OCI-LY7 (cell line): Measurements from ENCODE around the gene ABCA4. TPM values are rescaled to one million over a fixed set of nuclear protein-coding genes. Genes with fewer than 3 reads are reported as not detected.

Experiments
- BruUV-seq: library from RNA; stranded (reverse); fragments of 400-500 nt; replicated peaks from 2 replicates; lab custom pipeline; 2021; lab: Mats Ljungman, UMichigan
- CTCF ChIA-PET: fragments of 300-600 bp; sonication (Branson Sonifier 250); formaldehyde crosslinking; loops from one replicate; lab custom pipeline; 2022; ENCODE audit warnings: antibody characterized with exemption; ENCODE audit not compliant: unreplicated experiment; lab: Charles Lee
- POLR2A ChIA-PET: fragments of 300-600 bp; sonication (Branson Sonifier 250); formaldehyde crosslinking; loops from one replicate; lab custom pipeline; 2022; ENCODE audit warnings: antibody characterized with exemption; lab: Charles Lee
- DNase-seq: peaks from one replicate; pipeline ENCODE4 v3.0.0-alpha.2; 2015; ENCODE audit warnings: low spot score
- H2AFZ ChIP-seq: fragments of 200-600 bp; sonication (generic), shearing (Covaris generic); 2 replicates; pipeline ENCODE4 v1.6.1; 2014; ENCODE audit warnings: mild to moderate bottlenecking, antibody characterized with exemption, low read length, moderate library complexity
- H3K27ac ChIP-seq: fragments of 200-600 bp; sonication (generic); 2 replicates; pipeline ENCODE4 v1.5.1; 2014; ENCODE audit warnings: mixed run types, low read depth, mild to moderate bottlenecking, moderate library complexity, low read length, inconsistent platforms; ENCODE audit not compliant: poor library complexity, severe bottlenecking
- H3K36me3 ChIP-seq: fragments of 200-600 bp; sonication (generic); 2 replicates; pipeline ENCODE4 v1.6.1; 2014; ENCODE audit warnings: mild to moderate bottlenecking, antibody characterized with exemption, low read length, moderate library complexity, mixed read lengths; ENCODE audit not compliant: insufficient read depth
- H3K4me1 ChIP-seq: fragments of 200-600 bp; sonication (generic); 2 replicates; pipeline ENCODE4 v1.5.1; 2014; ENCODE audit warnings: mild to moderate bottlenecking, low read length; ENCODE audit not compliant: insufficient read depth, poor library complexity, severe bottlenecking
- H3K4me2 ChIP-seq: fragments of 200-600 bp; sonication (generic); 2 replicates; pipeline ENCODE4 v1.6.1; 2014; ENCODE audit warnings: mild to moderate bottlenecking, low read length
- H3K4me3 ChIP-seq: fragments of 200-600 bp; sonication (generic); 2 replicates; pipeline ENCODE4 v1.5.1; 2014; ENCODE audit warnings: mild to moderate bottlenecking, low read depth, low read length; ENCODE audit not compliant: poor library complexity, severe bottlenecking
- H3K79me2 ChIP-seq: fragments of 200-600 bp; sonication (generic); 2 replicates; pipeline ENCODE4 v1.6.1; 2016; ENCODE audit warnings: low read depth, mild to moderate bottlenecking, low read length, moderate library complexity, mixed read lengths; ENCODE audit not compliant: insufficient read depth
- H3K9me2 ChIP-seq: fragments of 200-600 bp; sonication (generic); 2 replicates; pipeline ENCODE4 v1.6.1; 2016; ENCODE audit warnings: mild to moderate bottlenecking, low read length, mixed read lengths; ENCODE audit not compliant: insufficient read depth
- H3K9me3 ChIP-seq: fragments of 200-600 bp; sonication (generic); 2 replicates; pipeline ENCODE4 v1.6.1; 2014; ENCODE audit warnings: mild to moderate bottlenecking, mixed run types, low read length, mixed read lengths
- H4K20me1 ChIP-seq: fragments of 200-600 bp; sonication (generic); 2 replicates; pipeline ENCODE4 v1.6.1; 2014; ENCODE audit warnings: mild to moderate bottlenecking, antibody characterized with exemption, low read length, moderate library complexity, mixed read lengths; ENCODE audit not compliant: insufficient read depth
- EZH2phosphoT487 ChIP-seq: fragments of 200-600 bp; sonication (generic); IDR thresholded peaks from 2 replicates; pipeline ENCODE4 v1.6.1; 2018; ENCODE audit warnings: low read depth, borderline replicate concordance, mild to moderate bottlenecking, mixed run types, antibody characterized with exemption, low read length, moderate library complexity, mixed read lengths
- intact Hi-C: fragments of 100-400 bp; cut with micrococcal nuclease; formaldehyde crosslinking; loops from one replicate; pipeline ENCODE4 v1.10.0; 2022; ENCODE audit not compliant: unreplicated experiment
- total RNA-seq, 2 experiments: library from RNA; depleted of rRNA in 1 of 2; stranded (reverse); fragments of >200 nt in 1 of 2; shearing (Covaris generic) in 1 of 2; gene quantifications; 2 replicates each; pipeline ENCODE4 v1.2.3, GENCODE V29; 2014 to 2022
- TF ChIP-seq, protein P1 (sequence below): fragments of 200-600 bp; sonication (generic); conservative IDR thresholded peaks from 2 replicates; pipeline ENCODE4 v1.5.1; 2014; ENCODE audit warnings: mild to moderate bottlenecking, antibody characterized with exemption, low read length, moderate library complexity, mixed read lengths

The ABCA4 gene
- total RNA-seq, 2 experiments from 2014 or later: not detected

DNA sequence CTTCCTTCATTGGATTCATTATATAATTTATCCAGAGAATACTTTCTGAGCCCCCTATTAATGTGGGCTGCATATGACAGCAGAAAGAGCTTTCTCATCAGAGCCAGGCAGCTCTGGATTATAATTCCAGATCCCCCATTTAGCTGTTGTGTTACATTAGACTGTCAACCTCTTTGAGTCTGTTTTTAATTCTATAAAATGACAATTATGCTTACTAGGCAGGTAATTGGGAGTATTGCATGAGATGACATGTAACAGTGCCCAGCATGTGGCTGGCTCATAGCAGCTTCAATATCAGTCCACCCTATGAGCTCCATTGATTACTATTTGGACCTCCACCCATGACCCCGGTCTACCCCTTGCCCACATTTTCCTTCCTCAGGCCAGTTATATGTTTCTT lies 49.6 kb downstream of the ABCA4 start:
- no TSS peak for BruUV-seq
- ChIA-PET POLR2A (interaction anchor here (0.7 to 0.8 kb wide), 2 partner anchors 38 to 393 kb away, joined by 3 read pairs; no protein-coding TSS in a partner anchor), CTCF (interaction anchor here (0.6 kb wide), 1 partner anchor 46 kb away, joined by 3 read pairs; no protein-coding TSS in a partner anchor)
- Histone ChIP-seq H3K36me3 (no peaks in the 10 kb centered on the region), H3K9me3 (no peaks in the 10 kb centered on the region), H3K79me2 (no peaks in the 10 kb centered on the region), H4K20me1 (no peaks in the 10 kb centered on the region), H3K4me3 (no peak overlapping the region), H3K9me2 (no peaks in the 10 kb centered on the region), H2AFZ (no peak overlapping the region), H3K27ac (no peak overlapping the region), H3K4me1 (no peaks in the 10 kb centered on the region), H3K4me2 (no peak overlapping the region)
- no peak for TF ChIP-seq EZH2phosphoT487
- TF ChIP-seq, protein P1, sequence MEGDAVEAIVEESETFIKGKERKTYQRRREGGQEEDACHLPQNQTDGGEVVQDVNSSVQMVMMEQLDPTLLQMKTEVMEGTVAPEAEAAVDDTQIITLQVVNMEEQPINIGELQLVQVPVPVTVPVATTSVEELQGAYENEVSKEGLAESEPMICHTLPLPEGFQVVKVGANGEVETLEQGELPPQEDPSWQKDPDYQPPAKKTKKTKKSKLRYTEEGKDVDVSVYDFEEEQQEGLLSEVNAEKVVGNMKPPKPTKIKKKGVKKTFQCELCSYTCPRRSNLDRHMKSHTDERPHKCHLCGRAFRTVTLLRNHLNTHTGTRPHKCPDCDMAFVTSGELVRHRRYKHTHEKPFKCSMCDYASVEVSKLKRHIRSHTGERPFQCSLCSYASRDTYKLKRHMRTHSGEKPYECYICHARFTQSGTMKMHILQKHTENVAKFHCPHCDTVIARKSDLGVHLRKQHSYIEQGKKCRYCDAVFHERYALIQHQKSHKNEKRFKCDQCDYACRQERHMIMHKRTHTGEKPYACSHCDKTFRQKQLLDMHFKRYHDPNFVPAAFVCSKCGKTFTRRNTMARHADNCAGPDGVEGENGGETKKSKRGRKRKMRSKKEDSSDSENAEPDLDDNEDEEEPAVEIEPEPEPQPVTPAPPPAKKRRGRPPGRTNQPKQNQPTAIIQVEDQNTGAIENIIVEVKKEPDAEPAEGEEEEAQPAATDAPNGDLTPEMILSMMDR: no peak
- no peak for DNase-seq
- intact Hi-C loops: no loop called here

- H3K9me2 ChIP-seq: no peaks in the 10 kb centered on the region
- no TSS peak for BruUV-seq
- no peaks in the 10 kb centered on the region for H3K79me2 ChIP-seq
- TF ChIP-seq, protein P1: no peak
- no peak for TF ChIP-seq EZH2phosphoT487
- H3K4me2 ChIP-seq: no peak overlapping the region
- no peaks in the 10 kb centered on the region for H4K20me1 ChIP-seq
- H3K4me3 ChIP-seq: no peak overlapping the region
- H3K36me3 ChIP-seq: no peaks in the 10 kb centered on the region
- no peak overlapping the region for H2AFZ ChIP-seq
- no peaks in the 10 kb centered on the region for H3K4me1 ChIP-seq
- H3K27ac ChIP-seq: no peak overlapping the region
- intact Hi-C loops: no loop called here
- ChIA-PET CTCF (interaction anchor here (0.6 kb wide), 1 partner anchor 47 kb away, joined by 3 read pairs; no protein-coding TSS in a partner anchor), POLR2A (interaction anchor here (0.5 to 0.8 kb wide), 3 partner anchors 37 to 393 kb away, joined by 3 to 5 read pairs (median 3); no protein-coding TSS in a partner anchor)
- DNase-seq: no peak
- no peaks in the 10 kb centered on the region for H3K9me3 ChIP-seq
These were observed 50.1 kb downstream of the ABCA4 start for GRCh38 chr1:94070865-94071264.

DNA sequence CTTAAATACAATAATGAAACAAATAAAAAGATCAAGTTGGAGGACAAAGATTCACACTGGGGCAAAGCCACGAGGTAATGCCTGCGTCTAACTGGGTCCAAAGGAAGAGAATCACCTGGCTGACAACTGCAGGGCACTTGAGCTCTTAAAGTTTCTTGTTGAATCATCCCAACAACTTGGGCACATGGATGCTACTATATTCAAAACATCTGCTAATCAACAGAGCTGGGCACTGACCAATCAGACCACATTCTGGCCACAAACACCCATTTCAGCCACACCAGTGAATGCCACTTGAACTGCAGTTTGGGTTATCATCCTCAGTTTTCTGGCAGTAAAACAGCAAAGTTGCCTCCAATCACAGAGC lies 51.0 kb downstream of the ABCA4 start:
- H2AFZ ChIP-seq: no peak overlapping the region
- BruUV-seq: no TSS peak
- H3K4me3 ChIP-seq: no peak overlapping the region
- intact Hi-C loops: no loop called here
- H4K20me1 ChIP-seq: no peaks in the 10 kb centered on the region
- H3K9me2 ChIP-seq: no peaks in the 10 kb centered on the region
- no peak for TF ChIP-seq EZH2phosphoT487
- TF ChIP-seq, protein P1: no peak
- ChIA-PET CTCF (no interaction called here), POLR2A (no interaction called here)
- H3K4me1 ChIP-seq: no peaks in the 10 kb centered on the region
- H3K9me3 ChIP-seq: no peaks in the 10 kb centered on the region
- H3K36me3 ChIP-seq: no peaks in the 10 kb centered on the region
- no peak for DNase-seq
- H3K4me2 ChIP-seq: no peak overlapping the region
- H3K27ac ChIP-seq: no peak overlapping the region
- no peaks in the 10 kb centered on the region for H3K79me2 ChIP-seq
